CD4-positive, alpha-beta T cell treated with Interleukin-4 for 4 hours (primary cell): Measurements from ENCODE around the gene GNG13.
"Not testable (repeated sequence)": the region's sequence is repeated elsewhere in the genome, so short reads cannot be mapped to it uniquely, and the experiment has no call there.

ENCODE experiments used
- DNase-seq: peaks from one replicate; pipeline ENCODE4 v3.0.0-alpha.2; 2020

Gene GNG13

DNA sequence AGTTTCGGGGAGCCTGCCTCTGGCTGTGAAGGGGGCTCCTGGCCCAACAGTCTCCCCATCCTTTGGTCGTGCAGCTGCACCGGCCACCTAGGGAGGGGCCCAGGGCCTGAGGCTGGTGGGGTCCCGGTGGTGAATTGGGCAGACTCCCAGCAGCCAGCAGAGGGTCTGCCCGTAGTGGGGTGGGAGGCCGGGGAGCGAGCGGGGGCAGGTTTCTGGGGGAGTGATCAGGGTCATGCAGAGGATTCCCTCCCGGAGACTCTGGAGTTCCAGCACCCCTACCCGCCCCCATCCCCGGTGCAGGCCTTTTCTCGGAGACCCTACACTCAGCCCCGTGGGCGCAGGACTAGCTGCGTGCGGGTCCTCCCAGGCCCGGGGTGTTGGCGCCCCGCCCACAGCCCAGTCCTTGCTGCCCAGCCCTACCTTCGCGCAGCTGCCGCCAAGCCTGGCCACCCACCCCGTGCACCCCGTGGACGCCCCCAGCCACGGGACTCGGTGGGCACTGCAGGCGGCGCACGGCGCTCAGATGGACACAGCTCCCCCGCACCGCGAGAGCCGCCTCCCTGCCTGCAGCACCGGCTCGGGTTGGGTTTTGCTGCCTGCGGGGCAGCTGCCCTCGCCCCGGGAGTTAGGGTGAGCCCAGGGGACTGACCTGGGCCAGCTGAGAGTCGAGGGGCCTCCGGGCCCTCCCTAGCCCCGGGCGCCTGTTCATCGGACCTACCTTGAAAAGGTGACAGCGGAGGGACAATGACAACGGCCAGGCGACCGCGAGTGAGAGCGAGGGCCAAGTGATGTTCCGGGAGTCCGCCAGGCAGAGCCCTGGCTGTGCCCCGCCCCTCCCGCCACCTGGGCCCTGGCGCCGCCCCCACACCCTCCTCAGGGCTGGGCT, at the start of gene GNG13:
Gene GNG13 (minus strand): TSS at position 787 of the 886 bp plus-strand sequence. CDS start 1,657 bp downstream, outside the sequence.
- no peak for DNase-seq

DNA sequence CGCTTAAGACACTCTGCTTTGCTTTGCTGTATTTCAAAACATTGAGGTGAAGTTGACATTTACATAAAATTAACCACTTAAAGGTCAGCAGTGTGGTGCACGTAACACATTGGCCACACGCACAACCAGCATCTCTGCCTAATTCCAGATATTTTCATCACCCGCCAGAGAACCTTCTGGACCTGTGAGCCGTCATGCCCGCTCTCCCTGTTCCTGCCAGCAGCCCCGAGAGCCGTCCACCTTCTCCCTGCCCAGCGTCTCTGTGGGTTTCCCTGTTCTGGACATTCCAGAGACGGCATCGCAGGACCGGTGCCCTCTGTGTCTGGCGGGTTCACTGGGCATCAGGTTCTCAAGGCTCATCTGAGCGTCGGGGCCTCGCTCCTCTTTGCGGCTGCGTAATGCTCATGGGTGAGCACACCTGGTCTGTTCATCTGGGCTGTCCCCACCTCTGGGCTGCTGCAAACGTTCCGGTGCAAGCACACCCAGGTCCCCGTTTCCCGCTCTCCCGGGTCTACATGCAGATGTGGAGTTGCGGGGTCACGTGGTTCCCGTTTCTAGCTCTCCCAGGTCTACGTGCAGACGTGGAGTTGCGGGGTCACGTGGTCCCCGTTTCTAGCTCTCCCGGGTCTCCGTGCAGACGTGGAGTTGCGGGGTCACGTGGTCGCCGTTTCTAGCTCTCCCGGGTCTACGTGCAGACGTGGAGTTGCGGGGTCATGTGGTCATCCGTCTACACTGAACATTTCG, 48.1 kb upstream of the GNG13 start:
- no peak for DNase-seq

DNA sequence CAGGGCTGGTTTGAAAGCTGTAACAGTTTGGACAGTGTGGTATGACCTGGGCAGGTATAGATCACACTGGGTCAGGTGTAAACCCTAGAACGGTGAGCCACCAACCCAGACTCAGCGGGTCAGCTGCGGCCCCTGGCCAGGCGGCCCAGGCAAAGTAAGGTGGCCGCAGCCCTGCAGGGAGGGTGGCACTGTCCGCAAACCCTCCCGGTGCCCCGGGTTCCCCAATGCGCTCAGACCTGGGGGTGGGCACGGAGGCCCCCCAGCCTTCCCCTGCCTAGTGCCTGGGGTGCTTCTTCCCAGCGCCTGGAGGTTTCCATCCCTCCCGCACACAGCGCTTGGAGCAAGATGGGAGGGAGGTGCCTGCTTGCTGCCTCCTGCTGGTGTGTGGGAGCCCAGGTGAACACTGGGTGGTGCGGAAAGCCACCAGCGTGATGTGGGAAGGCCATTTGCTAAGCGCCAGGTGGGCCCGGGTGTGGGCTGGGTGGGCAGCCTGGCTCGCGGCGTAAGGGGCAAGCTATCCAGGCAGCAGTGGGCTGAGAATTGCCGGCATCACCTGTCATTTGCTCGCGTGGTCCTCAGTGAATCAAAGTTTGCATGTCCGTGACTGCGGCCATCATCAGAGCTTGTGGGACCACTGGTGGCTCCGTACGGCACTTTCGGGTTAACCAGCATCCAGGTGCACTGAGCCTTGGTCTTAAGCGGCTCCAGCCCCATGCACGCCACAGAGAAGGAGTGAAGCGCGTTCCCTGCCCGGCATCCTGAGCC, 47.3 kb upstream of the GNG13 start:
- no peak for DNase-seq

- DNase-seq: no peak
Measured at GRCh38 chr16:847151-847550, 46.6 kb upstream of the GNG13 start.

GRCh38 chr16:845351-845745, 44.8 kb upstream of the GNG13 start:
- no peak for DNase-seq

DNA sequence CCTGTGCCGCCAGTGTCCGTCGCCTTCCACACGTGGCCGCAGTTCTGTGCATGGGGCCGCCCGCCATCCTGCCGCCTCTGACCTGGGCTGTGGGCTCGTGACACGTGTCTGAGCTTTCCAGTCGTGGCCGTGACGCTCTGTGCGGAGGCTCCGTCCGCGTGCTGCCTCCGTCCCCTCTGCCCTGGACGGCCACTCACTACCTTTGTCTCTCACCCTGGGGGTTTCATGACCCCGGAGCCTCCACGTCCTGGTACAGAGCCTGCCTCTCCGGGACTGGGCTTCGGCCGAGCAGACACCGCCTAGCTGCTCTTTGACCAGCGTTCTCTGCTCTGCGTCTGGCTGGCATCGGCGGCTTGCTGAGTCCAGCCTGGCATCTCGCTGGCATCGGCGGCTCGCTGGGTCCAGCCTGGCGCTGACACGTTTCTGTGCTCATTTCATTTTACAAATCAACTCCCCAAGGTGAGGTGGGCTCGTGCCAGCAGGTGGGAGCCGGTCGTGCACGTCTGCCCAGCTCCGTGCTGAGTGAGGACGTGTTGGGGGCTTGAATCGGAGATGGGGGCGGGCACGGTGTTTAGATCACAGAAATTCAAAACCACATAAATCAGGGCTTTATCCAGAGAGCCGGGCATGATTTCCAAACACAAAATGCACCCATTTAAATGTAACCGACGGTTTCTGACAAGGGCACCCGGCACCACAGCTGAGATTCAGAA, 44.3 kb upstream of the GNG13 start:
- DNase-seq: no peak

DNA sequence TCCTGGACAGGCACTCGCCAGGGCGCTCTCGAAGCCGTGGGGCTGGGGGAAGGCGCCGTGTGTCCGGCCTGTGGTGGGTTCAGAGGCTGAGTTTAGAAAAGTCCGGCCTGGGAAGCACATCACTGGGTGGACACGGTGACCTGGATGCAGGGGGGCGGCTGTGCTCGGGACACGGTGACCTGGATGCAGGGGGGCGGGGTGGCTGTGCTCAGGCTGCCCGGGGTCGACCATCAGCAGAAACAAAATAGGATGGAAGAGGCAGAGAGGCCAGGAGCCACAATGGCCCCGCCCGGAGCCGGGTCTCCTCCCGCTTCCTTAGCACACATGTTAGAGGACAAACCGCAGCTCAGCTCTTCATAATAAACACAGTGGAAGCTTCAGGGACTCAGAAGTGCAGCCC, 43.2 kb upstream of the GNG13 start:
- DNase-seq: no peak

DNA sequence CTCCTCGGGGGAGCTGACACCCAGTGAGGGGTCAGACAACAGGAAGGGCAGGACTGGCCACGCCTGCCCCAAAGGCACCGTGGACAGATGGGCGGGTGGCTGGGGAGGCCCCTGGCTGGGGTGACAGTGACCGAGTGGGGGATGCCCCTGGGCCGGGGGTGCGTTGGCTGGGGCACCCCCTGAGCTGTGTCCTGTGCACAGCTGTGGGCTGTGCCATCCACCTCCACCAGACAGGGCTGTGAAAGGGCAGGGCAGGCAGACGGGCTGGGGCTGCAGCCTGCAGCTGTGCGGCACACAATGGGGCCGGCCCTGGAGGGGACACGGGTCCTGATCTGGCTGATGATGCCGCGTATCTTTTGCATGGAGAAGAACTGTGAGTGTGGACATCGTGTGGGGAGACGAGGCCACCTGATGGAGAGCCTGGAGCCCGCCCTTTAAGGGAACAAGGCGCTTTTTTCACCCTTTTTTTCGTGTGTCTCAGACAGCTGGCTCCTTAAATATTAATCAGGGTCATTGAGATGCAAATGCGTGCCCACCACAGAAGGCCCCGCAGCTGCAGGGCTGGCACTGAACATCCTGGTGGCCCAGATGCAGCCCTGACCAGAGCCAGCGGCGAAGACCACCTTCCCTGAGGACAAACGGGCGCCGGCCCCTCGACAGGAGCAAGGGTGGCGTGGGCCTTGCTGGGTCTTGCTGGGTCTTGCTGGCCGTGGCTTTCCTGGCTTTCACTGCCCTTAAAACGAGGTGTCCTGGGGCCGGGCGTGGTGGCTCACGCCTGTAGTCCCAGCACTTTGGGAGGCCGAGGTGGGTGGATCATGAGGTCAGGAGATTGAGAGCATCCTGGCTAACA, 42.4 kb upstream of the GNG13 start:
- no peak for DNase-seq

- DNase-seq: no peak
Measured at GRCh38 chr16:842061-842476, 41.5 kb upstream of the GNG13 start.

DNA sequence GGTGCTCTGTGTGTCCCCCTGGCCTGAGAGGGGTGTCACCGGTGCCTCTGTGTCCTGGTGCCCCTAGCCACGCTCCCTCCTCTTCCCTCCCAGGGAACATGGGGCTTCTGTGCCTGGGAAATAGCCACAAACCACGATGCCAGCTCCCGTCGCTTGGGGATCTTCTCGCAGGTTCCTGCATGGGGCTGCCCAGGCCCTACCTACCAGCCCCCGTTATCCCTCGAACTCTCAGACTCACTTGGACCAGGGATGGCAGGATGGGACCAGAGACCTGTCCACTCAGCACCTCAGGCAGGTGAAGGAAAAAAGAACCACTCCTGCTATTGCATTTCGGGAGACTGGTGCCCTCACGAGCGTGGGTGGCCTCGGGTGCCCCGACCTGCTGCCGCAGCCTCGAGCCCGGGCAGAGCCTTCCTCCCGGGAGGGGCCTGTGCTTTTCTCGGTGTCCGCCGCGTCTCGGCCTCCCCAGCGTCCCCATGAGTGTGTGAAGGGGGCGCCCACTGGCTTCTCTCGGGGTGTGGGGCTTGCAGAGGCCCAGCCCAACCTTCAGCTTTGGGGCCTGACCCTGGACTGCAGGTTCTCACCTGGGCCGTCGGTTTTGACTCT, 41.0 kb upstream of the GNG13 start:
- DNase-seq: no peak

- no peak for DNase-seq
Measured at GRCh38 chr16:840561-841454, 40.3 kb upstream of the GNG13 start.

- no peak for DNase-seq
Measured at GRCh38 chr16:839643-840408, 39.3 kb upstream of the GNG13 start.

DNA sequence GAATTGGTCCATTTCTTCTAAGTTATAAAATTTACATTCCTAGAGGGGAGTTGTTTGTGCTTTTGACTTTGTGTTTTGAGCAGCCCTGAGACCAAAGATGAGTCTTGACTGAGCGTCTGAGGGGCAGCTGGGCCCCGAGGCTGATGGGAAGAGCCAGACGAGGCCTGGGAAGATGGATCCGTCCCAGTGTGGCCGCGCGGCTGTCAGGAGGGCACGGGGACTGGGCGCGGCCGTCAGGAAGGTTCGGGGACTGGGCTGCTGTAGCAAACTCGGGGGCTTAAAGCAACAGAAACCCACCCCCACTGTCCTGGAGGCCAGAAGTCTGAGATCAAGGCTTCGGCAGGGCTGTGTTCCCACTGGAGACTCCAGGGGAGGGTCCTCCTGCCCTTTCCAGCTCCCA, 38.2 kb upstream of the GNG13 start:
- no peak for DNase-seq

DNA sequence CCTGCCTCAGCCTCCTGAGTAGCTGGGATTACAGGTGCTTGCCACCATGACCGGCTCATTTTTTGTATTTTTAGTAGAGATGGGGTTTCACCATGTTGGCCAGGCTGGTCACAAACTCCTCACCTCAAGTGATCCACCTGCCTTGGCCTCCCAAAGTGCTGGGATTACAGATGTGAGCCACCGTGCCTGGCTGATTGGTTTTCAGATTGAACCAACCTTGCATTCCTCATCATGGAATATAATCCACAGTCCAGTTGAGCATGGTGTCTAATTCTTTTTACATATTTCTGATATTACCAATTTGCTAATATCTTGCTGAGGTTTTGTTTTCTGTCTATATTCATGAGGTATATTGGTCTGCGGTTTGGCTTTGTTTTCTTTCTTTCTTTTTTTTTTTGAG, 36.3 kb upstream of the GNG13 start:
- not testable (repeated sequence) for DNase-seq

- DNase-seq: no peak
Measured at GRCh38 chr16:836221-836620, 35.7 kb upstream of the GNG13 start.

DNA sequence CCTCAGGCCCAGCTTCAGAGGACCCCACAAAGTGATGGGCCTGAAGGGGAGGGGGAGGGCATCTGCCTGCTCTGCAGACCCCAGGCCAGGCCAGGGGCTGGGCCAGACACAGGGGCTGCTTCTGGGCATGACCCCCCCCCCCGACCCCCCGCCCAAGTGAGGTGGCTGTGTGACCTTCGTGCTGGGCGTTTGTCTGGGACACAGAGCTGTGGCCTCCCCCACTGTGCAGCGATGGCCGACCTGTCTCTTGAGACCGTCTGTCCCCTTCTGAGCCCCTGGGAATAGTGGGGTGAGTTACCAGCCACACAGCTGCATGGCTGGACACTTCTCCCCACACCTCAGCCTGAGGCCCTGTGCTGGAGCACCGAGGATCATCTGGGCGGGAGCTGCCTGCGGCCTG, 34.8 kb upstream of the GNG13 start:
- no peak for DNase-seq

DNA sequence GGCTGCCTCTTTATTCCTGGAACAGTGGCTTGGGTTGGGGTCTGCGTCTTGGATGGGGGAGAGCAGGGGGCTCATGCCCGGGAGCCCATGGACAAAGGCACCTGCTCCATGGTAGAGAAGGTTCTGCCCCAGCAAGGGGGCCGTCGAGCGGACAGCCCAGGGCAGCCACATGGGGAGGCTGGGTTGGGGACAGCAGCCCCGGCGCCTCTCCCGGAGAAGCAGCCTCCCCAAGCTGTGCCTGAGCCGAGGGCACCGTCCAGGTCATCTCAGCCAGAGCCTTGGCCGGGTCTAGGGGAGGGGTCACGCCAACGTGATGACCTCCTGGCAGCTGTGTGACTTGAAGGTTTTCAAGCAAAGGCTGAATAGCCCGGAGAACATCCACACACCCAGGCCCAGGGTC, 32.9 kb upstream of the GNG13 start:
- no peak for DNase-seq

DNA sequence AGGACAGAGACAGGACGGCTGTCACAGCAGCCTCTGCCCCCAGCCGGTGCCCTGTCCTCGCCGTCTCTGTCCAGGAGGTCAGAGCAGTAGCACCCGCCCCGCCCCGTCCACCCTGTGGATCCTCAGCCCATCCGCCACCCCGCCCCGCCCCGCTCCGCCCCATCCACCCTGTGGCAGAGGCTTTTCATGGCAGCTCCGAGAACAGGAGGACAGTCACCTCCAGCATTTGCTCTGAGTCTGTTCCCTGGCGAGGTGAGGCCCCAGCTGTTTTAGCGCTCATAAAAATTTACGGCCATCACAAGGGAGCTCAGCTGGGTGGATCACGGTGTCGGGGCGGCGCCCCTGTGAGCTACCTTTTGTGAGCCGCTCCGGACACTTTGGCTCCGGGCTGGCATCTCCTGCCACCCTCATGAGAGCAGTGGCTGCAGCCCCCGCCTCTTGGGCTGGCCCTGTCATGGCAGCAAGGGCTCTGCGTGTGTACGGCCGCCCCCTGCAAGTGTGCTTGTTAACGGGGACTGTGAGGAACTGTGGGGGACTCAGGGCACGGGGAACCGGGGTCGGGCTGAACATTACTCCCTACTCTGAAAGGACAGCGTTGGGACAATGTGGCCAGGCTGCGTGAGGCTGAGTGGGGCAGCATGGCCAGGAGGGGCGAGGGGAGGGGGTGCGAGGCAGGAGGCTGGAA, 32.3 kb upstream of the GNG13 start:
- DNase-seq: no peak
